Stimulated activated CD8-positive, alpha-beta memory T cell treated with anti-CD3 and anti-CD28 coated beads, Interleukin-4, amount 100 ng/mL, for 4 hours (primary cell): ENCODE measurements around the gene AK8.
"Not testable (repeated sequence)": the region's sequence is repeated elsewhere in the genome, so short reads cannot be mapped to it uniquely, and the experiment has no call there.

Experiments
- DNase-seq, 2 donors: peaks; one replicate each; pipeline ENCODE4 v3.0.0-alpha.2; 2020; ENCODE audit warnings: low read depth in 2 of 2, low spot score in 1 of 2

AK8 gene

DNA sequence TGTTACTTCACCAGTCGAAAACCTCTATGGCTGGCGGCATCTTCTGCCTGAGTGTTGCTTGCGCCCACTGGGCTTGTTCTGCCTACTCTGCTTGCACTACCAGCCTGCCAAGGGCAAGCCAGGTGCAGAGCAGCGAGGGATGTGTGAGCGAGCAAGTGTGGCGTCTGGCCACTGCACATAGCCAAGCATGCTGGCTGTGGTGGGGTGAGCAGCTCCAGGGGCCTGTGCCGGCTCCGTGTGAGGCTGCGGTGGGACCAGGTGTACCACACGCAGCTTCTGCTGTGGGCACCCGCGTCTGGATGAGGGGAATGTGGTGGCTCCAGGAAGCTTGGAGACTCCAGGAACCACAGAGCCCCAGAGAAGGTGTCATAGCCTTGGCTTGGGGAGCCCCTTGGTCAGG is 156.4 kb downstream of the AK8 start:
- DNase-seq: no peak

DNA sequence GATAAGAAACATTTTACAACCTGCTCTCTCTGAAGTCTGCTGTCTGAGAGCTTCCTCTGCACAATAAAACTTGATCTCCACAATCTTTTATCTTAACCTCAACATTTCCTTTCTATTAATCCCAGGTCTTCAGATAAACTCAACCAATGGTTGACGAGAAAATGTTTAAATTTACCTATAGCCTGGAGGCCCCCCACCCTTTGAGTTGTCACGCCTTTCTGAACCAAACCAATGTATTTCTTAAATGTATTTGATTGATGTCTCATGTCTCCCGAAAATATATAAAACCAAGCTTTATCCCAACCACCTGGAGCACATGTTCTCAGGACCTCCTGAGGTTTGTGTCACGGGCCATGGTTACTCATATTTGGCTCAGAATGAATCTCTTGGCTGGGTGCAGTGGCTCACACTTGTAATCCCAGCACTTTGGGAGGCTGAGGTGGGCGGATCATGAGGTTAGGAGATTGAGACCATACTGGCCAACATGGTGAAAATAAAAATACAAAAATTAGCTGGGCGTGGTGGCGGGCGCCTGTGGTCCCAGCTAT is 159.6 kb downstream of the AK8 start:
- DNase-seq: not testable (repeated sequence)

DNA sequence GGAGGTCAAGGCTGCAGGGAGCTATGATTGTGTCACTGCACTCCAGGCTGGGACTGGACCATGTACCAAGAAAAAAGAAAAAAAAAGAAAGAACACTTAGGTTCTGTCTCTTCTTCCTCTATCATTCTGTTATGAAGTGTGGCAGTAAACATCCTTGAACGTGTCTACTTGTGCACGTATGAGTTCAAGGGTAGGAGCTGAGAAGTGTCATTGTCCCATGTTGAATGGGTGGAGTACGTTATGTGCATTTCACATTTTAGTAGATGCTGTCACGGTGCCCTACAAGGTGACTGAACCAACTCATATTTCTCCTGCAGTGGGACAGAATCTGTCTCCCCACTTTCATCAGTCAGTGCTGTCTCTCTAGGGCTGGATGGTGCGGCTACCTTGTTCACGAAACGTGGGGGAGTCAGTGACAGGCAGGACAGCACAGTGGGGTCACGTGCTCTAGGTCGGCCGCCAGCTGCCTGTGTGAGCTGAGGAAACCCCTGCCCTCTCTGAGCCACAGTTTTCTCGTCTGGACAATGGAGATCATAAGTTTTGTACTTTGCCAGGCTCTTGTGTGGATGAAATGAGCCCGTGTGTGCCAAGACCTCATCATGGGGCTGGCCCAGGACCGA is 160.6 kb downstream of the AK8 start:
- no peak for DNase-seq

DNA sequence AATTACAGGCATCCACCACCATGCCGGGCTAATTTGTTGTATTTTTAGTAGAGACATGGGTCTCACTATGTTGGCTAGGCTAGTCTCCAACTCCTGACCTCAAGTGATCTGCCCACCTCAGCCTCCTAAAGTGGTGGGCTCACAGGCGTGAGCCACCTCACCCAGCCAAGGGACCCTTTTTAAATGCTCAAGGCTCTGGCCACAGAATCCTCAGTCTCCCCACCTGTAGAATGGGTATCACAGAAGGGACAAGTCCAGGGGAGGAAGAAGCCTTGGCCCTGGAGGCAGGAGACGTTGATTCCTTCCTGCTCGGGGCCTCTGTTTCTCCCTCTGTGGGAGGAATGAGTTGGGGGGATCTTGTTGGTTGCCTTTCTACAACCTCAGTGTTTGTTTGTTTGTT is 162.1 kb downstream of the AK8 start:
- DNase-seq: no peak

DNA sequence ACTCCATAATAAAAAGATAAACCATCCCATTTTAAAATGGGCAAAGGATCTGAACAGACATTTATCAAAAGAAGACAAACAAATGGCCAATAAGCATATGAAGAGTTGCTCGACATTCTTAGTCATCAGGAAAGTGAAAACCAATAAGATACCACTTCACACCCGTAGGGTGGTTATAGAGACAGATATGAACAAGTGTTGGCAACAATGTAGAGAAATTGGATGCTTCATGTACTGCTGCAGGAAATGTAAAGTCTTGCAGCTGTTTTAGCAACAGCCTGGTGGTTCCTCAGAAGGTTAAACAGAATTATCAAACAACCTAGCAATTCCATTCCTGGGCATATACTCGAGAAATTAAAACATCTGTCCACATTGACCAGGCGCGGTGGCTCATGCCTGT is 165.3 kb downstream of the AK8 start:
- DNase-seq: no peak

DNA sequence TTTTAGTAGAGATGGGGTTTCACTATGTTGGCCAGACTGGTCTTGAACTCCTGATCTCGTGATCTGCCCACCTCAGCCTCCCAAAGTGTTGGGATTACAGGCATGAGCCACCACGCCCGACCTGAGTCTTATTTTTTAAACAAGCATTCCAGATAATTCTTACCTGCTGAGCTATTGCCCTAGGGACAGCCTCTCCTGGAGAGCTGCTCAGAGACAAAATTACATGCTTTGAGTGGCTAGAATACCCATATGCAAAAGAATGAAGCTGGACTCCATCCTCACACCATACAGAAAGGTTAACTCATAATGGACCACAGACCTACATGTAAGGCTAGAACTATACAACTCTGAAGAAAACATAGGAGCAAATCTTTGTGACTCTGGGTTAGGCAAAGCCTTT is 166.2 kb downstream of the AK8 start:
- DNase-seq: no peak

DNA sequence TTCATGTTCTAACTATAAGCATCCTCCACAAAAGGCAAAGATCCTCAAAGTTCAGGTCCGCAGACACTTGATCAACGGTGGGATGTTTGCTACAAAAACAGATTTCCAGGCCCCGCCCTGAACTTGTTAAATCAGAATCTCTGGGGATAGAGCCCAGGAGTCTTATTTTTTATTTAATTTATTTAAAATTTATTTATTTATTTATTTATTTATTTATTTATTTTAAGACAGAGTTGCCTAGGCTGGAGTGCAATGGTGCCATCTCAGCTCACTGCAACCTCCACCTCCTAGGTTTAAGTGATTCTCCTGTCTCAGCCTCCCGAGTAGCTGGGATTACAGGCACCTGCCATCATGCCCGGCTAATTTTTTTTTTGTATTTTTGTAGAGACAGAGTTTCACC is 166.9 kb downstream of the AK8 start:
- not testable (repeated sequence) for DNase-seq

DNA sequence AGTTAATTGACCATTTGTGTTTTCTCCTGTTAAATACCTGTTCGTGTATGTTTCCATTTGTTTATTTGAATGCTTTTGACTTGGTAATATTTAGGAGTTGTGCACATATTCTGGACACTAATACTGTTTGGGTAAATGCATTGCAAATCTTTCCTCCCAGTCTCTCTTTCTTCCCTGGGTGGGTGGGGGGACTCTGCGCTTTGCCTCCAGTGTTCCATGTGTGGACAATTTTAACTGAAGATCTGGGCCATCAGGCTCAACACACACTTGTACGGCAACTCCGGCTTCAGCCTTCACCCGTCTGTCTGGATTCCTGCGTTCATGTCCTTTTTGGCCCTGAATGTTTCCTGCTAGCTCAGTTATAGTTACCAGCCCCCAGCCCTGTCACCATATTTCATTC is 167.8 kb downstream of the AK8 start:
- no peak for DNase-seq

DNA sequence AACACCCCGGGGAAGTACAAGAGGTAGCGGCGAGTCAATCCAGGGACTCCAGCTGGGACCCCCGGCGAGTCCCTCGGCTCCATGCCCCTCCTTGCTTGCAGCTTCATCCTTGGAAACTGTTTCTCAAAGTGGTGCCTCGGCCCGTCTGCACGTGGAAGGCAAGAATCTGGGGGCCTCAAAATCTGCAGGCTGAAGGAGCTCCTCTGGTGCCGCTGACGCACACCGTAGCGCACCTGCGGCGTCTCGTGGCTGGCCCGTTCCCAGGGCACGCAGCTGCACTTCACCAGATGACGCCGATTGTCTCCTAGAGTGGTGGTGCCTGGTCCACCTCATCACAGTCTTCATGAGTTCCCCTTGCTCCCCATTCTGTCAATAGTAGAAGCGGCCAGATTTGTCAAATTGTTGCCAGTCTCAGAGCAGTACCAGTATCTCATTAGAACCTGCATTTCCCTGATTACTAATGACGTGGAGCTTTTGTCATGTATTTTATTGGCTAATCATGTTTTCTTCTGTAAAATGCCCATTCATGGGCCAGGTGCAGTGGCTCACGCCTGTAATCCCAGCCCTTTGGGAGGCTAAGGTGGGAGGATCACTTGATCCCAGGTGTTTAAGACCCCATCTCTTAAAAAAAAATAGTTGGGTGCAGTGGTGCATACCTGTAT is 169.2 kb downstream of the AK8 start:
- DNase-seq: no peak

DNA sequence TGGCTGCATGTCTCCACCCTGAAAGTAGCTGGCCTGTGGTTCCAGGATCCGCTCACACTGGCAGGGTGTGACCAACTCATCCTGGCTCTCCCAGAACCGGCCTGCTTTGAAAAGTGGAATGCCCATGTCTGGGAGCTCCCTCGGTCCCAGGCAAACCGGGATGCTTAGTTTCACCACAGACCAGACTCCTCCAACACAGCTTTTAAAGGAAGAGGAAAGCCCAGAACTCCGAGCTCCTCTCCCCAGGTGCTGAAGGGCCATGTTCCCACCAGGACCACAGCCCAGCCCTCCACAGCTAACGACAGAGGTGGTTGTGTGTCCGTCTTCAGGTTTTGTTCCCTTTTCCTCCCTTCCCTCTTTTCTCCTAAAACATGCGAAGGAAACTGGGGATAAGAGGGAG is 169.8 kb downstream of the AK8 start:
- DNase-seq: no peak

DNA sequence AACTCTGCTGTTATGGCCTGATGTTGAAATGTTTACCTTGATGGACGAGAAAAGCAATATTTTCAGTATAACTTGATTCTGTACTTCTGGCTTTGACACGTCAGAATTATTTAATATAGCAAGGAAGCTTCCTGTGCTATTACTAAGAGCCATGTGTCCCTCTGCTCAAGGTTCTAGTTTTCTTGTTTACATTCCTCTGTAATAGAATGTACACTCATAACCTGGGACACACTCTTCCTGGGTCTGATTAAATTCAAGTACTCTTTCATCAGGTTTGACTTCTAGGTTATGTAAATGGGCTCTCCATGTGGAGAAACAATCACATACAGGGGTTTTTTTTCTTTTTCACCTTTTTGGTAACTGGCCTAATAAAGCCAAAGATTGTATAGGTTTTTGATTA is 174.7 kb downstream of the AK8 start:
- DNase-seq: no peak

DNA sequence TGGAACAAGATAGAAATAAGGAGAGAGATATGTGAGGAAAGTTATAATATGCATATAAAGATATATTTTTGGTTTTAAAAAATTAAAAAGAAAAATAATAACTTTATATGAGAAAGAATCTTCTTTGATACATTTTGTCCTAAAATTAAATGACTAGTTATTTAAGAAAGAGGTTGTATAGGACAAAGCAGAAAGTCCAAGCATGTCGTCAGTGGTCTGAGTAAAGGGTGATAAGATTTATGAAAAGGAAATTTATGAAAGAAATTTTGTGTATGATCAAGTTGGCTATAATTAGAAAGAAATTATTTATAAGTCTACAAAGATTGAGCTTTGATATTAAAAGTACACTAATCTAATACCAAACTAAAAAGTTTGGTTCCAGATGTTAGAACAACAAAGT is 175.8 kb downstream of the AK8 start:
- DNase-seq: no peak

DNA sequence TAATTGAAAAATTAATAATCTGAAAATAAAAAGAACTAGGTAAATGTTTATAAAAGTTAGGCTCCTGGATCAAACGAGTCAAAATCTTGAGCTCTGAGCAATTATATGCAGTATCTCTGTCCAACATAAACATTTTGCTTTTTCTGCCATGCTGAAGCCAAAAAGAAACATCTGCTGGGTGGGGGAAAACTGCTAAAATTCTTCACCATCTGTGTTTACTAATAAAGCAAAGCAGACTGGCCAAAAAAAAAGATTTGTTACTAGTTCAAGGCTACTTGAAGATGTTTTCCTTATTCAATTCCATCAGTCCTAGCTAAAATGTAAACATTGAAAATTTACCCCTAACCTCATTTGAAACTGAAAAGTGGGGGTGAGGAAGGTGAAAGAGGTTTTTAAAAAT is 178.1 kb downstream of the AK8 start:
- no peak for DNase-seq

DNA sequence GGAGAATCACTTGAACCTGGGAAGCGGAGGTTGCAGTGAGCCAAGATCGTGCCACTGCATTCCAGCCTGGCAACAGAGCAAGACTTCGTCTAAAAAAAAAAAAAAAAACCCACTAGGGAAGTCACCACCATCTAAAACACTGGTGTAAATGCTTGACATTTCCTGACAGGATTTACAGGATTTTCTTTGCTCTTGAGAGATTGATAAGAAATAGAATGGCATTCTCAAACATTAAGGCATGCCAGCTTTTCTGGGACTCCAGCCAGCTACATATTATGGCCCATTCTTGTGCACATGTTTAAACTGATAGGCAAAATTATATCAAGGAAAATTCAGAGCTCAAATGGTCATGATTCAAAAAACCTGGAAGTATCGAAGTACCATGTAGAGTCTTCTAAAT is 179.1 kb downstream of the AK8 start:
- no peak for DNase-seq

DNA sequence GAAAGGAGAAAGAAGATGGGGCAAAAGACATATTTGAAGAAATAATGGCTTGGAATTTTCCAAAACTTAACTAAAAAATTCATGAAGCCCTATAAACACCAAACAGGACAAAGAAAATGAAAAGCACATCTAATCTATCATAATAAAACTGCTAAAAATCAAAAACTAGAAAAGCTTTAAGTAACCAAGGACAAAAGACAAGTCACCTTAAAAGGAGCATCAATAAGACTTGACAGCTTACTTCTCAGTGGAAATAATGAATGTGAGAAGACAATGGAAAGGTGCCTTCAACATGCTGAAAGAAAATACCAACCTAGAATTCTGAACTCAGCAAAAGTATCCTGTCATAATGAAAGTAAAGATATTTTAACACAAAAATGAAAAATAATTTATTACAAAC is 180.9 kb downstream of the AK8 start:
- DNase-seq: no peak

DNA sequence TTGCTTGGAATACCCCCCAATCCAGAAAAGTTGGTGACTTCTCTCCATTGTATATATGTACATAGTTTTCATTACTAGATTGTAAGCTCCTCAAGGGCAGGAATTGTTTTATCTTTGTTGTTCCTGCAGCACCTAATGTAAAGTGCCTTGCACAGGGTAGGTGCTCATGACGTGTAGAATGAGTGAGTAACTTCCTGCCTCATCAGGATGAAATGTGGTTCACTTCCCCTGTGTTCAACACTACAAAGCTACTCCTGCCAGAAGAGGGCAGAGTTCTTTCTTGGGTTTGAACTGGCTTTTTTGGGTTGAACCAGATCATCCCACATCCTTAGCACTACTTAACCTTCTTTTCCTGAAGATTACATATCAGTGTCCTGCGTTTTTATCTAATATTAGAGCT is 183.9 kb downstream of the AK8 start:
- DNase-seq: no peak

DNA sequence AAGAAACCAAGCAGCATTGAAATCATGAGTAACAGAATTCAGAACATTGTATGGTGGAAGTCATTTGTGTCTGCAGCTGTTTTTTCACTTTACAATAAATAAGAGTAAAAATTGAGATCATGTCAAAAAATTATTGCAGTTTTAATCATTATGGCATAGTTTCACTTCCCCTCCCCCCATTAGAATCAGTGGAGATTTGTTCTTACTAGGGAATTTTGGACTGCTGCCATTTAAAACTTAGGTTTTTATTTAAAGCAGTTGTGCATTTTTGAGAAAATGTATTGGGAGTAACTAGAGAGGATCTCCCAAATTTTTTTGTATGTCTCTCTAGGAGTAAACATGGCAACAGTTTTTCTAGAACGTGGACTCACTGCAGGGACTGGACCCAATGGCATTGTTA is 187.4 kb downstream of the AK8 start:
- no peak for DNase-seq

DNA sequence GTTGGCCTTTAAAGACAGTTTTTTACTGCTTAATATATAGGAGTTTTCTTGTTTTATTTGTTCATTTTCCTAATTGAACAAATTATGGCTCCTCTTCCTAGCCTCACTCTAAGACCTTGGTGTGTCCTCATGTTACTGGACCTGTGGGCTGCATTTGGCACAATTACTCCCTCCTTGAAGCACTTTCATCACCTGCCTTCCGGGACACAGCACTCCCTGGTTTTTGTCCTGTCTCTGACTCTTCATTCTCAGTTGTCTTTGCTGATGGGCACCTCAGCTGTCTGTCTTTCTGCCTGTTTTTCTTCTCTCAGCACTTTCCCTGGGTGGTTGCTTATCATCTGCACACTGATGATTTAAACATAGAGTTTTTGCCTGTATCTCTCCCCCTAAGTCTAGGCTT is 194.2 kb downstream of the AK8 start:
- DNase-seq: no peak

DNA sequence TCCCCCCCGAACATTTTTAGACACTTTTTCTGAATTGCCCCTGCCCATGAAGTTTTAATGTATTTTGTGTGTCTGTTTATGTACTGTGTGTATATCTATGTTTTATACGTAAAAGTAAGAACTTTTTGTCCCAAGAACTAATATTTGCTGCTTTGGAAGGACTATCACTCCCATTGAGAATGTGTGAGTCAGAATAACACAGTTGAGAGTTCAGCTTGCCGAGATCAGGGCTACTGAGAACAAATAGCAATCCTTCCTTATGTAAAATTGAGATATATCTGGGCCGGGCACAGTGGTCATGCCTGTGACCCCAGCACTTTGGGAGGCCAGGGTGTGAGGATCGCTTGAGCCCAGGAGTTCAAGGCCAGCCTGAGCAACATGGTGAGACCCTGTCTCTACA is 196.5 kb downstream of the AK8 start:
- no peak for DNase-seq

DNA sequence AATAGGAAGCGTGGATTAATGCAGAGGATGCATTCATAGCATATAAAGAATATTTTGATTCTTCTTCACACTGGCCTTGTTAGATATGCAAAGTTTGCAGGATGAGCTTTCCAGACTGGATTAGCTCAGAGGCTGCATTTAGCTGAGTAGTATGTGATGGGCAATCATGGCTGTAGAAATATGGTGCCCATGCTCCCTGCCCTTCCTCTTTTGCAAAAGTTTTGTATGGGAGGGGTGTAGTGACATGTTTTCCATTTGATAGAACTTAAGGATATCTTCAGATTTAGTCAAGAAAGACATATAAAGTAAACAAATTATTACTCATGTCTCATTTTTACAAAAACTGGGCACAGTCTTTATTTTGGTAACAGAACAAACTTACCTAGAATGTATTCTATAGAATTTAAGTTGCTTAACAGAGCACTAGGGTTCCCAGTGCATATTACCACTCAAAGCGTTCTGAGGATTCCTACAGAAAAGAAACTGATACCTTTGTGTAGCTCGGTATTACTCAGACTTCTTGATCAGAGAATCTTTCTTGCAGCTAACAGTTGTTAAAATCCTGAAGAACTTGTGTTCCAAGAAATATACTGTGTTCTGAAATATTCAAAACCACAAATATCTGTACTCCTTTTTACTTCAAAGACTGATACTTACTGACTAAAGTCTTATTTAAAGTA is 198.0 kb downstream of the AK8 start:
- no peak for DNase-seq

DNA sequence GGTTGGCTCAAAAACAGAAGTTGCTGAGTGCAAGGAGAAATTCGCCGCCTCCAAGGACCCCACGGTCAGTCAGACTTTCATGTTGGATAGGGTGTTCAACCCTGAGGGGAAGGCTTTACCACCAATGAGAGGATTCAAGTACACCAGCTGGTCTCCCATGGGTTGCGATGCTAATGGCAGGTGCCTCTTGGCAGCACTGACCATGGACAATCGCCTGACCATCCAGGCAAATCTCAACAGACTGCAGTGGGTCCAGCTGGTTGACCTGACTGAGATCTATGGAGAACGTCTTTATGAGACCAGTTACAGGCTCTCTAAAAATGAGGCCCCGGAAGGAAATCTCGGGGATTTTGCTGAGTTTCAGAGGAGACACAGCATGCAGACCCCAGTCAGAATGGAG is 200.1 kb downstream of the AK8 start:
- no peak for DNase-seq
